ENCODE measurements around the gene SELENOH. TPM values are rescaled to one million over a fixed set of nuclear protein-coding genes. Genes with fewer than 3 reads are reported as not detected.
"Not testable (repeated sequence)": the region's sequence is repeated elsewhere in the genome, so short reads cannot be mapped to it uniquely, and the experiment has no call there.

Gene SELENOH
- total and polyA plus RNA-seq, 2 experiments from 2014 or later, result 135 to 205 TPM

DNA sequence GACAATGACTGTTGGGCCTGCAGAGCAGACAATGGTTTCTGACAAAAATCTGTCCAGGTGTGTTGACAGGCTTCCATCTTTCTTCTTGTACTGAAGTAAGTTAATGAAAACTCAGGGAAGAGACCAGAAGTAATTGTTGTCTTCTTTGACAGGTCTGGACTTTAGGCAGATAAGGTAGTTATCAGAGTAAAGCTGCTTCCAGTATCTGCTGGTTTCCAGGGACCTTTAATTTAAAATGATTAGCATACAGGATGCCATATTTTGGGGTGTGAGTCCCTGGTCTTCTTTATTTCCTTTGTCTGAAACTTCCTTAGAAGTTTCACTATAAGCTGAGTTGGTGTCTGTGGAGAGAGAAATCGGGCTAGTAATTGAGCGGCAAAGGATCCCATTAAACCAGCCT lies 27.5 kb upstream of the SELENOH start:
- H3K27ac ChIP-seq, result no peak overlapping the region
- no peaks in the 10 kb centered on the region for H3K36me3 ChIP-seq (replicated peaks; ENCODE audit: insufficient read depth, low read depth)
- no peaks in the 10 kb centered on the region for H3K27me3 ChIP-seq
- no peak for DNase-seq (ENCODE audit: low spot score)
- H3K9me2 ChIP-seq (replicated peaks; ENCODE audit: insufficient read depth), result no peaks in the 10 kb centered on the region
- H3K4me2 ChIP-seq, result peak overlapping the region; percentile 96
- peaks cover 59% of the 10 kb centered on the region for H3K79me2 ChIP-seq
- no peak overlapping the region for H2AFZ ChIP-seq
- no peak overlapping the region for H3K4me3 ChIP-seq
- H3K4me1 ChIP-seq (ENCODE audit: insufficient read depth), result peaks cover 21% of the 10 kb centered on the region
- TF ChIP-seq EZH2phosphoT487 (IDR thresholded peaks at IDR 0.05; ENCODE audit: low read depth, severe bottlenecking, unreplicated experiment), result no peak
- TF ChIP-seq, protein P1, sequence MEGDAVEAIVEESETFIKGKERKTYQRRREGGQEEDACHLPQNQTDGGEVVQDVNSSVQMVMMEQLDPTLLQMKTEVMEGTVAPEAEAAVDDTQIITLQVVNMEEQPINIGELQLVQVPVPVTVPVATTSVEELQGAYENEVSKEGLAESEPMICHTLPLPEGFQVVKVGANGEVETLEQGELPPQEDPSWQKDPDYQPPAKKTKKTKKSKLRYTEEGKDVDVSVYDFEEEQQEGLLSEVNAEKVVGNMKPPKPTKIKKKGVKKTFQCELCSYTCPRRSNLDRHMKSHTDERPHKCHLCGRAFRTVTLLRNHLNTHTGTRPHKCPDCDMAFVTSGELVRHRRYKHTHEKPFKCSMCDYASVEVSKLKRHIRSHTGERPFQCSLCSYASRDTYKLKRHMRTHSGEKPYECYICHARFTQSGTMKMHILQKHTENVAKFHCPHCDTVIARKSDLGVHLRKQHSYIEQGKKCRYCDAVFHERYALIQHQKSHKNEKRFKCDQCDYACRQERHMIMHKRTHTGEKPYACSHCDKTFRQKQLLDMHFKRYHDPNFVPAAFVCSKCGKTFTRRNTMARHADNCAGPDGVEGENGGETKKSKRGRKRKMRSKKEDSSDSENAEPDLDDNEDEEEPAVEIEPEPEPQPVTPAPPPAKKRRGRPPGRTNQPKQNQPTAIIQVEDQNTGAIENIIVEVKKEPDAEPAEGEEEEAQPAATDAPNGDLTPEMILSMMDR (IDR thresholded peaks at IDR 0.05; ENCODE audit: poor library complexity), result no peak
- no peak for TF ChIP-seq EZH2 (IDR thresholded peaks at IDR 0.05; ENCODE audit: borderline replicate concordance)
- WGBS (ENCODE audit: low lambda C conversion rate, missing lambda C conversion rate), result 93% methylated on average over 2 of the region's 2 CpGs
- H3K9me3 ChIP-seq (ENCODE audit: low read depth), result no peaks in the 10 kb centered on the region
- H4K20me1 ChIP-seq (ENCODE audit: insufficient read depth, poor library complexity, severe bottlenecking), result no peaks in the 10 kb centered on the region

- Histone ChIP-seq H3K4me1 (ENCODE audit: insufficient read depth) (peaks cover 14% of the 10 kb centered on the region), H3K79me2 (peaks cover 65% of the 10 kb centered on the region)
- not testable (repeated sequence) for H3K4me3 ChIP-seq; H3K9me3 ChIP-seq (ENCODE audit: low read depth); H3K36me3 ChIP-seq (replicated peaks; ENCODE audit: insufficient read depth, low read depth); H3K27ac ChIP-seq; H3K4me2 ChIP-seq; H4K20me1 ChIP-seq (ENCODE audit: insufficient read depth, poor library complexity, severe bottlenecking); H2AFZ ChIP-seq; DNase-seq (ENCODE audit: low spot score); H3K27me3 ChIP-seq; H3K9me2 ChIP-seq (replicated peaks; ENCODE audit: insufficient read depth)
- no CpG with 5 or more reads among the region's 34 CpGs for WGBS (ENCODE audit: low lambda C conversion rate, missing lambda C conversion rate)
Measured at GRCh38 chr11:57716726-57717125, 24.6 kb upstream of the SELENOH start.

DNA sequence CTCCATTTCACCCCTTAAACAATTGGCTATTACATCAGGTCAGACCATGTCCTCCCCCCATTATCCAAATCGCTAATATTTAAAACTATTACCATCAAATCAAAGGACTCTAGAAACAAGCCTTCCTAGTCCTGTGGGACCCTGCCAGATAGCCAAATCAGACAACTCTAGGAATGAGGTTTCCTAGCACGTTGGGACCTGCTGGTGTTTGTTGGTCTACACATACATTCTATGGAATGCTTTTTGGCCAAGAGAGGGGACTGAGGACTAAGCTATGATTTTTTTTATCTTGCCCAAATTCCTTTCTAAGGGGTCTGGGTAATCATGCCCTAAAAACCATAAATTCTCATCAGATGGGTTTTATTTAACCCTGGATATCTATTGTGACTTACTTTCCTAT lies 14.1 kb upstream of the SELENOH start:
- H4K20me1 ChIP-seq (ENCODE audit: insufficient read depth, poor library complexity, severe bottlenecking), result peaks cover 5% of the 10 kb centered on the region
- H3K27ac ChIP-seq, result peak overlapping the region; percentile 27
- H3K4me3 ChIP-seq, result no peak overlapping the region
- peaks cover 85% of the 10 kb centered on the region for H3K79me2 ChIP-seq
- no peaks in the 10 kb centered on the region for H3K9me2 ChIP-seq (replicated peaks; ENCODE audit: insufficient read depth)
- no peak for DNase-seq (ENCODE audit: low spot score)
- H3K36me3 ChIP-seq (replicated peaks; ENCODE audit: insufficient read depth, low read depth), result no peaks in the 10 kb centered on the region
- TF ChIP-seq, protein P1 (IDR thresholded peaks at IDR 0.05; ENCODE audit: poor library complexity), result no peak
- TF ChIP-seq EZH2 (IDR thresholded peaks at IDR 0.05; ENCODE audit: borderline replicate concordance), result no peak
- TF ChIP-seq EZH2phosphoT487 (IDR thresholded peaks at IDR 0.05; ENCODE audit: low read depth, severe bottlenecking, unreplicated experiment), result no peak
- H2AFZ ChIP-seq, result no peak overlapping the region
- H3K4me2 ChIP-seq, result no peak overlapping the region
- 76% methylated on average over 2 of the region's 2 CpGs for WGBS (ENCODE audit: low lambda C conversion rate, missing lambda C conversion rate)
- H3K27me3 ChIP-seq, result no peaks in the 10 kb centered on the region
- H3K4me1 ChIP-seq (ENCODE audit: insufficient read depth), result no peaks in the 10 kb centered on the region
- H3K9me3 ChIP-seq (ENCODE audit: low read depth), result no peaks in the 10 kb centered on the region

GRCh38 chr11:57728829-57729228 lies 12.5 kb upstream of the SELENOH start:
- H3K4me3 ChIP-seq, result no peak overlapping the region
- H3K9me3 ChIP-seq (ENCODE audit: low read depth), result no peaks in the 10 kb centered on the region
- no peaks in the 10 kb centered on the region for H3K27me3 ChIP-seq
- peaks cover 3% of the 10 kb centered on the region for H4K20me1 ChIP-seq (ENCODE audit: insufficient read depth, poor library complexity, severe bottlenecking)
- no peaks in the 10 kb centered on the region for H3K36me3 ChIP-seq (replicated peaks; ENCODE audit: insufficient read depth, low read depth)
- H2AFZ ChIP-seq, result no peak overlapping the region
- no peaks in the 10 kb centered on the region for H3K9me2 ChIP-seq (replicated peaks; ENCODE audit: insufficient read depth)
- H3K79me2 ChIP-seq, result peaks cover 83% of the 10 kb centered on the region
- no peaks in the 10 kb centered on the region for H3K4me1 ChIP-seq (ENCODE audit: insufficient read depth)
- H3K27ac ChIP-seq, result no peak overlapping the region
- WGBS (ENCODE audit: low lambda C conversion rate, missing lambda C conversion rate), result 83% methylated on average over 7 of the region's 7 CpGs
- TF ChIP-seq EZH2 (IDR thresholded peaks at IDR 0.05; ENCODE audit: borderline replicate concordance), result no peak
- TF ChIP-seq, protein P1 (IDR thresholded peaks at IDR 0.05; ENCODE audit: poor library complexity), result no peak
- no peak for TF ChIP-seq EZH2phosphoT487 (IDR thresholded peaks at IDR 0.05; ENCODE audit: low read depth, severe bottlenecking, unreplicated experiment)
- DNase-seq (ENCODE audit: low spot score), result no peak
- H3K4me2 ChIP-seq, result no peak overlapping the region

Measured in hepatocyte (in vitro differentiated cells).